Nephron progenitor cell (in vitro differentiated cells): ENCODE results near the gene POLR1A.

Experiments used
- DNase-seq: peaks from one replicate; pipeline ENCODE4 v3.0.0; 2021
- H3K27ac Mint-ChIP-seq: 2 replicates; pipeline ENCODE4 v1.8.0; 2021; ENCODE audit warnings: mild to moderate bottlenecking, moderate library complexity, mixed read lengths
- H3K27me3 Mint-ChIP-seq: 2 replicates; pipeline ENCODE4 v1.8.0; 2021; ENCODE audit warnings: mild to moderate bottlenecking, low read depth, mixed read lengths; ENCODE audit not compliant: poor library complexity
- H3K36me3 Mint-ChIP-seq: 2 replicates; pipeline ENCODE4 v1.8.0; 2021; ENCODE audit warnings: low read depth, mixed read lengths
- H3K4me1 Mint-ChIP-seq: 2 replicates; pipeline ENCODE4 v1.8.0; 2021; ENCODE audit warnings: mixed read lengths
- H3K4me3 Mint-ChIP-seq: 2 replicates; pipeline ENCODE4 v1.8.0; 2021; ENCODE audit warnings: mild to moderate bottlenecking, moderate library complexity, mixed read lengths
- H3K9me3 Mint-ChIP-seq: 2 replicates; pipeline ENCODE4 v1.8.0; 2021; ENCODE audit warnings: mild to moderate bottlenecking, moderate library complexity, mixed read lengths
- TF ChIP-seq, protein P1 (sequence below): fragments of 200-600 bp; sonication (generic); IDR thresholded peaks from 2 replicates; pipeline ENCODE4 v1.5.0; 2021; ENCODE audit warnings: antibody characterized with exemption

Gene POLR1A

DNA sequence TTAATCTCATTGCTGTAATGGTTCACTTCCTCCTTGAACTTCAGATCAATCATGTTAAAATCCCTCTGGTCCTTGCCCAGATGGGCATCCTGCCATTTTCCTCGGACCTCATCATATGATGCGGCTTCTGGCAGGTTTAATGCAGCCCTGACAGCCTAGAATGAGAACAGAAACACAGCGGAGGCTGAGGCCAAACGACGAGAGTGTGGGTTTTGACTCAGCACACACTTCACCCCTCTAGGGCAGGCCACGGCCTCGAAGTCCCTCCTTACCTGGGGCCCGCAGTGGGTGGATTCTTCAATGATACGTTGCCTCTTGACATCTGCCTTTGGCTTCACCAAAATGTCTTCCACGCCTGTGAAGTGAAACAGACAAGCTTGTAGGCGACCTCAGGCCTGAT lies 56.8 kb downstream of the POLR1A start:
- Mint-ChIP-seq H3K9me3 (no peaks in the 10 kb centered on the region), H3K4me3 (no peak overlapping the region), H3K27me3 (no peaks in the 10 kb centered on the region), H3K4me1 (no peaks in the 10 kb centered on the region), H3K27ac (no peak overlapping the region), H3K36me3 (peaks cover 57% of the 10 kb centered on the region)
- TF ChIP-seq, protein P1, sequence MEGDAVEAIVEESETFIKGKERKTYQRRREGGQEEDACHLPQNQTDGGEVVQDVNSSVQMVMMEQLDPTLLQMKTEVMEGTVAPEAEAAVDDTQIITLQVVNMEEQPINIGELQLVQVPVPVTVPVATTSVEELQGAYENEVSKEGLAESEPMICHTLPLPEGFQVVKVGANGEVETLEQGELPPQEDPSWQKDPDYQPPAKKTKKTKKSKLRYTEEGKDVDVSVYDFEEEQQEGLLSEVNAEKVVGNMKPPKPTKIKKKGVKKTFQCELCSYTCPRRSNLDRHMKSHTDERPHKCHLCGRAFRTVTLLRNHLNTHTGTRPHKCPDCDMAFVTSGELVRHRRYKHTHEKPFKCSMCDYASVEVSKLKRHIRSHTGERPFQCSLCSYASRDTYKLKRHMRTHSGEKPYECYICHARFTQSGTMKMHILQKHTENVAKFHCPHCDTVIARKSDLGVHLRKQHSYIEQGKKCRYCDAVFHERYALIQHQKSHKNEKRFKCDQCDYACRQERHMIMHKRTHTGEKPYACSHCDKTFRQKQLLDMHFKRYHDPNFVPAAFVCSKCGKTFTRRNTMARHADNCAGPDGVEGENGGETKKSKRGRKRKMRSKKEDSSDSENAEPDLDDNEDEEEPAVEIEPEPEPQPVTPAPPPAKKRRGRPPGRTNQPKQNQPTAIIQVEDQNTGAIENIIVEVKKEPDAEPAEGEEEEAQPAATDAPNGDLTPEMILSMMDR: no peak
- DNase-seq: no peak

GRCh38 chr2:86048383-86048701 lies 57.3 kb downstream of the POLR1A start:
- H3K36me3 Mint-ChIP-seq: peaks cover 53% of the 10 kb centered on the region
- no peaks in the 10 kb centered on the region for H3K4me1 Mint-ChIP-seq
- H3K9me3 Mint-ChIP-seq: no peaks in the 10 kb centered on the region
- H3K27me3 Mint-ChIP-seq: no peaks in the 10 kb centered on the region
- no peak overlapping the region for H3K4me3 Mint-ChIP-seq
- no peak overlapping the region for H3K27ac Mint-ChIP-seq
- TF ChIP-seq, protein P1: no peak
- no peak for DNase-seq

DNA sequence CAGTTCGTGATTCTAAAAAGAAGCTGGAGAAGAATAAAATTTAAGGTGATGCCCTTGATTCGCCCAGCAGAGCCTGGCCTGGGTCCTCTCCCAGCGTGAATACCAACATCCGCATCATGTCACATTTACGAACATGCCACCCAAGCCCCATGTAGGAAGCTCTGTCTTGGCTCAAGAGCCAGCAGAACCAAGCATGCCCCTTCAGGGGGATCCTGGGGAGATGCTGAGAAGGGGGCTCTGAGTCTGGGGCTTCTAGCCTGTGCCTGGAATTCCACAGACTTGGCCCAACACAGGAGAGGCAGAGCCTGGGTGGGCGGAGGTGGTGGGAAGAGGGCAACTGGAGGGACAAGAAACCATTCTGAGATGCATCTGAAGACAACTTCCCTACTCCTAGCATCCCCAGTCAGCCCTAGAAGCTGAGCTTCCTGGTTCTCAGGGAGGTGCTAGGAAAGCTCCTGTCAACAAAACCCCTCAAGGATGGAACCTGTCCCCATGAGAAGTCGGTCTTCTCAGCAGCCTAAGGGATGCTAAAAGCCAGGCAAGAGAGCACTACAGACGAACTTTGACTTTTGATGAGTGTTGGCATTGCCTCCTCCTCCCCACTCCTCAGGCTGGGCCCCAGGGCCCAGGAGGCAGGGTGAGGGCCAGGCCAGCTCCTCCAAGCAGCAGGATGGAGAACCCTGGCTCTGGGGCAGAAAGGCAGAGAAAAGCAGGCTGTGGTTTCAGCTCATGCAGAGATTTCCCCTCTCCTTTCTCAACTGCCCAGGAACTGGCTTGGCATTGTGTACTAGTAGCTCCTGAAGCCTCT lies 57.9 kb downstream of the POLR1A start:
- no peaks in the 10 kb centered on the region for H3K27me3 Mint-ChIP-seq
- no peak for DNase-seq
- no peak overlapping the region for H3K4me3 Mint-ChIP-seq
- TF ChIP-seq, protein P1: no peak
- H3K4me1 Mint-ChIP-seq: no peaks in the 10 kb centered on the region
- H3K9me3 Mint-ChIP-seq: no peaks in the 10 kb centered on the region
- H3K27ac Mint-ChIP-seq: no peak overlapping the region
- H3K36me3 Mint-ChIP-seq: peaks cover 55% of the 10 kb centered on the region

- no peak for DNase-seq
- H3K27ac Mint-ChIP-seq: no peak overlapping the region
Measured at GRCh38 chr2:86045541-86045940, 60.1 kb downstream of the POLR1A start.

DNA sequence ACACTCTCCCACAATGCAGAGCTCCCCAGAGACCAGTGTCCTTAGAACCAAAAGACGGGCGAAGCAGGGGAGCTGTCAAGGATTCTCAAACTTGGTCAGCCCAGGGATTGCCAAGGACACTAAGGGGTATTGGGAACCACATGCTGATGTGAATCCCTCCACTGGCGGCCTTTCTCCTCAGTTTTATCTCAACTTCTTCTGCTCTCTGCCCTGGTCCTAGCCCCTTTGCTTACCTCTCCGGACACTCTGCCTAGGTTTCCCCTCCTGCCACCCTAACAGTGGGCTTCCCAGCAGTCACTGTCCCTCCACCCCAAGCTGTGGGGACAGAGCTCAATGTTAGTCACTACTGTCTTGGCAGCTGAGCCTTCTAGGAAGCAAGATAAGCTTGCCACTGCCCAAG lies 61.1 kb downstream of the POLR1A start:
- TF ChIP-seq, protein P1: no peak
- DNase-seq: no peak
- Mint-ChIP-seq H3K9me3 (no peaks in the 10 kb centered on the region), H3K27me3 (no peaks in the 10 kb centered on the region), H3K36me3 (peaks cover 58% of the 10 kb centered on the region), H3K4me1 (no peaks in the 10 kb centered on the region), H3K4me3 (no peak overlapping the region), H3K27ac (no peak overlapping the region)

More at GRCh38 chr2:86045541-86045940, 60.1 kb downstream of the POLR1A start:
- Mint-ChIP-seq H3K9me3 (no peaks in the 10 kb centered on the region), H3K36me3 (peaks cover 60% of the 10 kb centered on the region), H3K4me3 (no peak overlapping the region), H3K4me1 (no peaks in the 10 kb centered on the region), H3K27me3 (no peaks in the 10 kb centered on the region)
- TF ChIP-seq, protein P1: no peak

- peaks cover 60% of the 10 kb centered on the region for H3K36me3 Mint-ChIP-seq
- no peaks in the 10 kb centered on the region for H3K27me3 Mint-ChIP-seq
- TF ChIP-seq, protein P1: no peak
- H3K27ac Mint-ChIP-seq: no peak overlapping the region
- H3K9me3 Mint-ChIP-seq: no peaks in the 10 kb centered on the region
- H3K4me1 Mint-ChIP-seq: no peaks in the 10 kb centered on the region
- no peak for DNase-seq
- H3K4me3 Mint-ChIP-seq: no peak overlapping the region
Measured at GRCh38 chr2:86044045-86044444, 61.6 kb downstream of the POLR1A start.
